ENCODE measurements around the gene MALSU1. TPM values are rescaled to one million over a fixed set of nuclear protein-coding genes. Genes with fewer than 3 reads are reported as not detected.

MALSU1 gene
- total and polyA plus RNA-seq, 5 donors from 2014 or later: 34.3 to 86.2 (median 78.5) TPM

GRCh38 chr7:23346316-23346715 is 47.2 kb downstream of the MALSU1 start:
- Histone ChIP-seq H3K4me1 (ENCODE audit: control insufficient read depth, insufficient read depth, low read length, poor library complexity, severe bottlenecking) (peaks cover 5% of the 10 kb centered on the region), H3K4me3 (ENCODE audit: low read depth, low read length) (peak overlapping the region; percentile 82), H3K27me3 (ENCODE audit: control insufficient read depth, insufficient read depth, low read length) (peaks cover 3% of the 10 kb centered on the region), H3K9me3 (ENCODE audit: control insufficient read depth in 2 of 2, low read length in 2 of 2) (no peaks in the 10 kb centered on the region), H3K27ac (ENCODE audit: insufficient read depth, low read length, poor library complexity, severe bottlenecking) (no peak overlapping the region), H3K36me3 (ENCODE audit: control insufficient read depth, insufficient read depth, low read length) (no peaks in the 10 kb centered on the region)
- DNase-seq (peak in 2 of 3 donors; percentile 36 to 66), ATAC-seq (ENCODE audit: low read depth in 2 of 2) (peak; percentile 72 to 78)
- Mint-ChIP-seq H3K4me3 (peak overlapping the region; percentile 57 to 87 (median 74)), H3K36me3 (no peaks in the 10 kb centered on the region), H3K27ac (peak overlapping the region; percentile 83 to 92 (median 89)), H3K4me1 (peaks cover 7 to 27% (median 11%) of the 10 kb centered on the region in 4 donors), H3K9me3 (no peaks in the 10 kb centered on the region), H3K27me3 (peaks cover 35% of the 10 kb centered on the region)

- H3K27ac ChIP-seq (ENCODE audit: insufficient read depth, low read length, poor library complexity, severe bottlenecking): no peak overlapping the region
- H3K9me3 Mint-ChIP-seq: peaks cover 0 to 1% (median 0%) of the 10 kb centered on the region in 7 donors
- no peaks in the 10 kb centered on the region for H3K9me3 ChIP-seq (ENCODE audit: control insufficient read depth in 2 of 2, low read length in 2 of 2)
- ATAC-seq (ENCODE audit: low read depth in 2 of 2) (no peak), DNase-seq (no peak)
- peak overlapping the region; percentile 5 for H3K4me3 ChIP-seq (ENCODE audit: low read depth, low read length)
- H3K4me1 ChIP-seq (ENCODE audit: control insufficient read depth, insufficient read depth, low read length, poor library complexity, severe bottlenecking): peaks cover 5% of the 10 kb centered on the region
- peak overlapping the region in 3 of 4 donors; percentile 58 to 83 (median 65) for H3K4me3 Mint-ChIP-seq
- no peaks in the 10 kb centered on the region for H3K36me3 Mint-ChIP-seq
- H3K4me1 Mint-ChIP-seq: peaks cover 7 to 27% (median 11%) of the 10 kb centered on the region in 4 donors
- no peaks in the 10 kb centered on the region for H3K36me3 ChIP-seq (ENCODE audit: control insufficient read depth, insufficient read depth, low read length)
- H3K27me3 ChIP-seq (ENCODE audit: control insufficient read depth, insufficient read depth, low read length): peaks cover 3% of the 10 kb centered on the region
- peak overlapping the region in 1 of 3 donors; percentile 82 for H3K27ac Mint-ChIP-seq
- peaks cover 30% of the 10 kb centered on the region for H3K27me3 Mint-ChIP-seq
Measured at GRCh38 chr7:23347033-23347681, 48.0 kb downstream of the MALSU1 start.

GRCh38 chr7:23347682-23348180 is 48.6 kb downstream of the MALSU1 start:
- Mint-ChIP-seq H3K36me3 (no peaks in the 10 kb centered on the region), H3K4me1 (peaks cover 7 to 27% (median 11%) of the 10 kb centered on the region in 4 donors), H3K9me3 (peaks cover 0 to 1% (median 0%) of the 10 kb centered on the region in 7 donors), H3K27me3 (peaks cover 30% of the 10 kb centered on the region), H3K4me3 (peak overlapping the region in 2 of 4 donors; percentile 27 to 65), H3K27ac (peak overlapping the region in 1 of 3 donors; percentile 82)
- H3K9me3 ChIP-seq (ENCODE audit: control insufficient read depth in 2 of 2, low read length in 2 of 2): no peaks in the 10 kb centered on the region
- peaks cover 3% of the 10 kb centered on the region for H3K27me3 ChIP-seq (ENCODE audit: control insufficient read depth, insufficient read depth, low read length)
- H3K27ac ChIP-seq (ENCODE audit: insufficient read depth, low read length, poor library complexity, severe bottlenecking): no peak overlapping the region
- DNase-seq: peak in 1 of 3 donors; percentile 20
- ATAC-seq (ENCODE audit: low read depth in 2 of 2): peak in 1 of 2 donors; percentile 38
- peaks cover 5% of the 10 kb centered on the region for H3K4me1 ChIP-seq (ENCODE audit: control insufficient read depth, insufficient read depth, low read length, poor library complexity, severe bottlenecking)
- H3K4me3 ChIP-seq (ENCODE audit: low read depth, low read length): no peak overlapping the region
- H3K36me3 ChIP-seq (ENCODE audit: control insufficient read depth, insufficient read depth, low read length): no peaks in the 10 kb centered on the region

- Mint-ChIP-seq H3K27me3 (peaks cover 40% of the 10 kb centered on the region), H3K36me3 (no peaks in the 10 kb centered on the region), H3K4me3 (no peak overlapping the region), H3K9me3 (peaks cover 0 to 1% (median 0%) of the 10 kb centered on the region in 7 donors), H3K27ac (no peak overlapping the region), H3K4me1 (peaks cover 7 to 27% (median 11%) of the 10 kb centered on the region in 4 donors)
- Histone ChIP-seq H3K27me3 (ENCODE audit: control insufficient read depth, insufficient read depth, low read length) (peaks cover 6% of the 10 kb centered on the region), H3K36me3 (ENCODE audit: control insufficient read depth, insufficient read depth, low read length) (no peaks in the 10 kb centered on the region), H3K4me1 (ENCODE audit: control insufficient read depth, insufficient read depth, low read length, poor library complexity, severe bottlenecking) (peaks cover 5% of the 10 kb centered on the region), H3K9me3 (ENCODE audit: control insufficient read depth in 2 of 2, low read length in 2 of 2) (no peaks in the 10 kb centered on the region), H3K27ac (ENCODE audit: insufficient read depth, low read length, poor library complexity, severe bottlenecking) (no peak overlapping the region), H3K4me3 (ENCODE audit: low read depth, low read length) (no peak overlapping the region)
- ATAC-seq (ENCODE audit: low read depth in 2 of 2) (no peak), DNase-seq (no peak)
Measured at GRCh38 chr7:23349484-23350157, 50.5 kb downstream of the MALSU1 start.

DNA sequence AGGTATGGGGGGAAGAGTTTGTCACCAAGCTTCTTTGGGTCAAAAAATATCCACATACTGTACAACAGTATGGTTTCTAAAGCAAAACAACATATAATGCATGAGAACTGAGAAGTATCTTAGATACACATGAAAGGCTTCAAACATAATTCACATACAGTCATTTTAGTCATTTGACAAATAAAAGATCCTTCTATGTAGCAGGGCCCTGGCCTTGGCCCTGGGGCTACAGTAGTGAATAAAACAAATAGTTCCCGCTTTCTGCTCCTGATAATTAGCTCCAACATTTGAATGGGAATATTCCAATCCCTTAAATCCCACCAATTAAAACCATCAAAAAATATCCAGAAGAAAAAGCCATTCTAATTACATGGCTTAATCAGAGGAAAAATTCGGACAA is 51.3 kb downstream of the MALSU1 start:
- Histone ChIP-seq H3K4me3 (ENCODE audit: low read depth, low read length) (no peak overlapping the region), H3K9me3 (ENCODE audit: control insufficient read depth in 2 of 2, low read length in 2 of 2) (no peaks in the 10 kb centered on the region), H3K27me3 (ENCODE audit: control insufficient read depth, insufficient read depth, low read length) (peaks cover 11% of the 10 kb centered on the region), H3K4me1 (ENCODE audit: control insufficient read depth, insufficient read depth, low read length, poor library complexity, severe bottlenecking) (peaks cover 5% of the 10 kb centered on the region), H3K27ac (ENCODE audit: insufficient read depth, low read length, poor library complexity, severe bottlenecking) (no peak overlapping the region), H3K36me3 (ENCODE audit: control insufficient read depth, insufficient read depth, low read length) (no peaks in the 10 kb centered on the region)
- peaks cover 7 to 20% (median 11%) of the 10 kb centered on the region in 4 donors for H3K4me1 Mint-ChIP-seq
- ATAC-seq (ENCODE audit: low read depth in 2 of 2) (no peak), DNase-seq (no peak)
- H3K4me3 Mint-ChIP-seq: peak overlapping the region in 1 of 4 donors; percentile 48
- no peaks in the 10 kb centered on the region for H3K36me3 Mint-ChIP-seq
- no peak overlapping the region for H3K27ac Mint-ChIP-seq
- peaks cover 0 to 1% (median 0%) of the 10 kb centered on the region in 7 donors for H3K9me3 Mint-ChIP-seq
- peaks cover 47% of the 10 kb centered on the region for H3K27me3 Mint-ChIP-seq

GRCh38 chr7:23353172-23353571 is 54.0 kb downstream of the MALSU1 start:
- Histone ChIP-seq H3K9me3 (ENCODE audit: control insufficient read depth in 2 of 2, low read length in 2 of 2) (no peaks in the 10 kb centered on the region), H3K27me3 (ENCODE audit: control insufficient read depth, insufficient read depth, low read length) (peaks cover 11% of the 10 kb centered on the region), H3K36me3 (ENCODE audit: control insufficient read depth, insufficient read depth, low read length) (no peaks in the 10 kb centered on the region), H3K27ac (ENCODE audit: insufficient read depth, low read length, poor library complexity, severe bottlenecking) (no peak overlapping the region), H3K4me3 (ENCODE audit: low read depth, low read length) (no peak overlapping the region), H3K4me1 (ENCODE audit: control insufficient read depth, insufficient read depth, low read length, poor library complexity, severe bottlenecking) (no peaks in the 10 kb centered on the region)
- peaks cover 0 to 1% (median 0%) of the 10 kb centered on the region in 7 donors for H3K9me3 Mint-ChIP-seq
- no peak for DNase-seq
- peak overlapping the region in 1 of 4 donors; percentile 55 for H3K4me3 Mint-ChIP-seq
- H3K4me1 Mint-ChIP-seq: peaks cover 0 to 6% (median 3%) of the 10 kb centered on the region in 4 donors
- no peak for ATAC-seq (ENCODE audit: low read depth in 2 of 2)
- peaks cover 44% of the 10 kb centered on the region for H3K27me3 Mint-ChIP-seq
- H3K36me3 Mint-ChIP-seq: no peaks in the 10 kb centered on the region
- H3K27ac Mint-ChIP-seq: no peak overlapping the region

DNA sequence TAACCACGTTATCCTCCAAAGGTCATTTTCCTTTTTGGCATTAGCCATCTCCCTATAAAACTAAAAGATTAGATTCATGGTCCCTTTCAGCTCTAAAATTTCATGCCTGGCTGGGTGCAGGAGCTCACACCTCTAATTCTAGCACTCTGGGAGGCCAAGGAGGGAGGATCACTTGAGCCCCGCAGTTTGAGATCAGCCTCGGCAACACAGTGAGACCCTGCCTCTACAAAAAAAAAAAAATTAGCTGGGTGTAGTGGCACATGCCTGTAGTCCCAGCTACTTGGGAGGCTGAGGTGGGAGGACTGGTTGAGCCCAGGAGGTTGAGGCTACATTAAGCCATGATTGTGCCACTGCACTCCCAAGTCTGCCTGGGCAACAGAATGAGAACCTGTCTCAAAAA is 57.0 kb downstream of the MALSU1 start:
- H3K4me1 ChIP-seq (ENCODE audit: control insufficient read depth, insufficient read depth, low read length, poor library complexity, severe bottlenecking): no peaks in the 10 kb centered on the region
- no peak overlapping the region for H3K27ac Mint-ChIP-seq
- peaks cover 18% of the 10 kb centered on the region for H3K27me3 ChIP-seq (ENCODE audit: control insufficient read depth, insufficient read depth, low read length)
- DNase-seq: no peak
- H3K4me1 Mint-ChIP-seq: peaks cover 0 to 6% (median 3%) of the 10 kb centered on the region in 4 donors
- no peak overlapping the region for H3K4me3 ChIP-seq (ENCODE audit: low read depth, low read length)
- no peaks in the 10 kb centered on the region for H3K9me3 ChIP-seq (ENCODE audit: control insufficient read depth in 2 of 2, low read length in 2 of 2)
- peaks cover 38% of the 10 kb centered on the region for H3K27me3 Mint-ChIP-seq
- H3K27ac ChIP-seq (ENCODE audit: insufficient read depth, low read length, poor library complexity, severe bottlenecking): no peak overlapping the region
- ATAC-seq (ENCODE audit: low read depth in 2 of 2): no peak
- no peaks in the 10 kb centered on the region for H3K36me3 Mint-ChIP-seq
- H3K9me3 Mint-ChIP-seq: peaks cover 0 to 1% (median 0%) of the 10 kb centered on the region in 7 donors
- no peak overlapping the region for H3K4me3 Mint-ChIP-seq
- no peaks in the 10 kb centered on the region for H3K36me3 ChIP-seq (ENCODE audit: control insufficient read depth, insufficient read depth, low read length)
